MM.1S (cell line): Measurements from ENCODE around the gene ZNF333.
"Not testable (repeated sequence)": the region's sequence is repeated elsewhere in the genome, so short reads cannot be mapped to it uniquely, and the experiment has no call there.

Experiments used
- DNase-seq: peaks from one replicate; pipeline ENCODE4 v3.0.0-alpha.2; 2015
- H2AFZ ChIP-seq: fragments of 300-600 bp; sonication (generic); 2 replicates; pipeline ENCODE4 v1.6.0; 2016; ENCODE audit warnings: antibody characterized with exemption, low read length
- H3F3A ChIP-seq: fragments of 300-600 bp; sonication (generic); 2 replicates; pipeline ENCODE4 v1.6.1; 2016; ENCODE audit warnings: mild to moderate bottlenecking, antibody characterized with exemption, low read length, moderate library complexity, mixed read lengths; ENCODE audit not compliant: insufficient read depth
- H3K27ac ChIP-seq: fragments of 300-600 bp; sonication (generic); 2 replicates; pipeline ENCODE4 v1.5.1; 2016; ENCODE audit warnings: mild to moderate bottlenecking, low read length
- H3K27me3 ChIP-seq: fragments of 300-600 bp; sonication (generic); replicated peaks from 2 replicates; pipeline ENCODE4 v1.6.0; 2016; ENCODE audit warnings: low read length; ENCODE audit not compliant: insufficient read depth
- H3K36me3 ChIP-seq: fragments of 300-600 bp; sonication (generic); replicated peaks from 2 replicates; pipeline ENCODE4 v1.6.1; 2016; ENCODE audit warnings: mild to moderate bottlenecking, low read length, mixed read lengths; ENCODE audit not compliant: insufficient read depth
- H3K4me1 ChIP-seq: fragments of 300-600 bp; sonication (generic); 2 replicates; pipeline ENCODE4 v1.6.1; 2016; ENCODE audit warnings: low read length, mixed read lengths
- H3K4me2 ChIP-seq: fragments of 300-600 bp; sonication (generic); 2 replicates; pipeline ENCODE4 v1.6.0; 2016; ENCODE audit warnings: low read depth, low read length
- H3K4me3 ChIP-seq: fragments of 300-600 bp; sonication (generic); 2 replicates; pipeline ENCODE4 v1.5.1; 2016; ENCODE audit warnings: low read length, mixed read lengths
- H3K79me2 ChIP-seq: fragments of 300-600 bp; sonication (generic); 2 replicates; pipeline ENCODE4 v1.6.1; 2016; ENCODE audit warnings: mixed run types, low read length, mixed read lengths
- H3K9ac ChIP-seq: fragments of 300-600 bp; sonication (generic); 2 replicates; pipeline ENCODE4 v1.6.1; 2016; ENCODE audit warnings: low read length, mixed read lengths
- H3K9me2 ChIP-seq: fragments of 300-600 bp; sonication (generic); replicated peaks from 2 replicates; pipeline ENCODE4 v1.6.1; 2016; ENCODE audit warnings: mild to moderate bottlenecking, low read length, mixed read lengths; ENCODE audit not compliant: insufficient read depth
- H3K9me3 ChIP-seq: fragments of 300-600 bp; sonication (generic); replicated peaks from 2 replicates; pipeline ENCODE4 v1.6.1; 2016; ENCODE audit warnings: mild to moderate bottlenecking, low read length, mixed read lengths; ENCODE audit not compliant: insufficient read depth
- H4K20me1 ChIP-seq: fragments of 300-600 bp; sonication (generic); 2 replicates; pipeline ENCODE4 v1.6.1; 2016; ENCODE audit warnings: mild to moderate bottlenecking, low read length, moderate library complexity, mixed read lengths; ENCODE audit not compliant: insufficient read depth
- EZH2 ChIP-seq: fragments of 300-600 bp; sonication (generic); optimal IDR thresholded peaks from 2 replicates; pipeline ENCODE3; 2017; ENCODE audit warnings: low read depth, mild to moderate bottlenecking, antibody characterized with exemption, low read length, mixed read lengths
- EZH2phosphoT487 ChIP-seq: fragments of 300-600 bp; sonication (generic); IDR thresholded peaks from 2 replicates; pipeline ENCODE4 v1.6.1; 2018; ENCODE audit warnings: antibody characterized with exemption, low read length
- TF ChIP-seq, protein P1 (sequence below): fragments of 300-600 bp; sonication (generic); IDR thresholded peaks from 2 replicates; pipeline ENCODE4 v1.5.1; 2016; ENCODE audit warnings: antibody characterized with exemption, low read length, mixed read lengths

ZNF333 gene

GRCh38 chr19:14762111-14762510 lies 72.3 kb downstream of the ZNF333 start:
- Histone ChIP-seq H3K27ac (no peak overlapping the region), H3K79me2 (no peaks in the 10 kb centered on the region), H3K9ac (no peak overlapping the region), H3K4me2 (no peak overlapping the region), H3K4me3 (no peak overlapping the region), H3K36me3 (no peaks in the 10 kb centered on the region), H3F3A (no peaks in the 10 kb centered on the region), H3K27me3 (peaks cover 54% of the 10 kb centered on the region), H3K4me1 (no peaks in the 10 kb centered on the region), H2AFZ (no peak overlapping the region), H3K9me2 (no peaks in the 10 kb centered on the region), H4K20me1 (no peaks in the 10 kb centered on the region), H3K9me3 (no peaks in the 10 kb centered on the region)
- TF ChIP-seq, protein P1, sequence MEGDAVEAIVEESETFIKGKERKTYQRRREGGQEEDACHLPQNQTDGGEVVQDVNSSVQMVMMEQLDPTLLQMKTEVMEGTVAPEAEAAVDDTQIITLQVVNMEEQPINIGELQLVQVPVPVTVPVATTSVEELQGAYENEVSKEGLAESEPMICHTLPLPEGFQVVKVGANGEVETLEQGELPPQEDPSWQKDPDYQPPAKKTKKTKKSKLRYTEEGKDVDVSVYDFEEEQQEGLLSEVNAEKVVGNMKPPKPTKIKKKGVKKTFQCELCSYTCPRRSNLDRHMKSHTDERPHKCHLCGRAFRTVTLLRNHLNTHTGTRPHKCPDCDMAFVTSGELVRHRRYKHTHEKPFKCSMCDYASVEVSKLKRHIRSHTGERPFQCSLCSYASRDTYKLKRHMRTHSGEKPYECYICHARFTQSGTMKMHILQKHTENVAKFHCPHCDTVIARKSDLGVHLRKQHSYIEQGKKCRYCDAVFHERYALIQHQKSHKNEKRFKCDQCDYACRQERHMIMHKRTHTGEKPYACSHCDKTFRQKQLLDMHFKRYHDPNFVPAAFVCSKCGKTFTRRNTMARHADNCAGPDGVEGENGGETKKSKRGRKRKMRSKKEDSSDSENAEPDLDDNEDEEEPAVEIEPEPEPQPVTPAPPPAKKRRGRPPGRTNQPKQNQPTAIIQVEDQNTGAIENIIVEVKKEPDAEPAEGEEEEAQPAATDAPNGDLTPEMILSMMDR: no peak
- TF ChIP-seq EZH2phosphoT487 (no peak), EZH2 (no peak)
- no peak for DNase-seq

DNA sequence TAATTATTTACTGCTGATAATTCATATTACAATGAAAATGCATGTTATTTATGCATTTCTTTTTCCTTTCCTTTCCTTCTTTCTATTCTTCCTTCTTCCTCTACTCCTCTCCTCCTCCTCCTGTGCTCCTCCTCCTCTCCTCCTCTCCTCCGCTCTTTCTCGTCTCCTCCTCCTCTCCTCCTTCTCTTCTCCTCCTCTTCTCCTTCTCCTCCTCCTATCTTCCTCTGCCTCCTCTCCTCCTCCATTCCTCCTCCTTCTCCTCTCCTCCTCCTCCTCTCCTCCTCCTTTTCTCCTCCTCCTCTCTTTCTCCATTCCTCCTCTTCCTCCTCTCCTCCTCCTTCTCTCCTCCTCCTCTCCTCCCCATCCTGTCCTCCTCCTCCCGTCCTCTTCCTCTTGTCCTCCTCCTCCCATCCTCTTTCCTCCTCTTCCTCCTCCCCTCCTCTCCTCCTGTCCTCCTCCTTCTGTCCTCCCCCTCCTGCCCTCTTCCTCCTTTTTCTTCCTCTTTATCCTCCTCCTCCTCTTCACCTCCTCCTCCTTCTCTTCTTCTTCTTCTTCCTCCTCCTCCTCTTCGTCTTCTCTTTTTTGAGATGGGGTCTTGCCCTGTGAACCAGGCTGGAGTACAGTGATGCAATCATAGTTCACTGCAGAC lies 73.8 kb downstream of the ZNF333 start:
- no peaks in the 10 kb centered on the region for H3F3A ChIP-seq
- H3K27me3 ChIP-seq: peaks cover 53% of the 10 kb centered on the region
- no peaks in the 10 kb centered on the region for H3K79me2 ChIP-seq
- H3K9me3 ChIP-seq: no peaks in the 10 kb centered on the region
- H3K9me2 ChIP-seq: no peaks in the 10 kb centered on the region
- no peaks in the 10 kb centered on the region for H3K36me3 ChIP-seq
- DNase-seq: no peak
- TF ChIP-seq EZH2: no peak
- TF ChIP-seq, protein P1: no peak
- no peak for TF ChIP-seq EZH2phosphoT487
- H3K4me2 ChIP-seq: no peak overlapping the region
- H2AFZ ChIP-seq: no peak overlapping the region
- H3K27ac ChIP-seq: no peak overlapping the region
- H3K9ac ChIP-seq: no peak overlapping the region
- no peaks in the 10 kb centered on the region for H4K20me1 ChIP-seq
- H3K4me1 ChIP-seq: no peaks in the 10 kb centered on the region
- no peak overlapping the region for H3K4me3 ChIP-seq

DNA sequence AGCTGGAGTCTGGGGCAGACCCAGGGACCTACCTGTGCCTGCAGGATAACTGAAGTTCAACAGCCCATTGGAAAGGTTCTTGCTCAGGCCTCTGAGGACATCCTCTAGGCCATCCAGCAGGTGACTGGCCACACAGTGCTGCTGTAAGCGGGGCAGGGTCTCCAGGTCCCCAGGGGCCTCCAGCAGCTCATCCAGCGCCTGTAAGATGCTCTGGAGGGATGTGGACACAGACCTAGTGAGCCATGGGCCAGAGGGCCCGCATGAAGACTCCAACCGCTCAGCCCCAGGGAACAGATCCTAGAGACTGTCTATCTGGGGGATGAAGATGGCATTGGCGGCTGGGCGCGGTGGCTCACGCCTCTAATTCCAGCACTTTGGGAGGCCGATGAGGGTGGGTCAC lies 74.6 kb downstream of the ZNF333 start:
- no peaks in the 10 kb centered on the region for H3K9me3 ChIP-seq
- H3K36me3 ChIP-seq: no peaks in the 10 kb centered on the region

GRCh38 chr19:14765403-14765802 lies 75.6 kb downstream of the ZNF333 start:
- not testable (repeated sequence) for H3F3A ChIP-seq, H2AFZ ChIP-seq, H4K20me1 ChIP-seq, H3K9me2 ChIP-seq, DNase-seq, H3K9ac ChIP-seq, H3K4me2 ChIP-seq, H3K4me3 ChIP-seq, H3K4me1 ChIP-seq, H3K79me2 ChIP-seq, H3K9me3 ChIP-seq, H3K36me3 ChIP-seq, H3K27ac ChIP-seq
- H3K27me3 ChIP-seq: peaks cover 48% of the 10 kb centered on the region

More for the DNA sequence above, 74.6 kb downstream of the ZNF333 start:
- DNase-seq: no peak
- H3K9me2 ChIP-seq: no peaks in the 10 kb centered on the region
- no peaks in the 10 kb centered on the region for H3K4me1 ChIP-seq
- H3K27ac ChIP-seq: no peak overlapping the region
- H3K79me2 ChIP-seq: no peaks in the 10 kb centered on the region
- no peak for TF ChIP-seq EZH2
- TF ChIP-seq EZH2phosphoT487: no peak
- TF ChIP-seq, protein P1: no peak
- no peak overlapping the region for H3K4me3 ChIP-seq
- H3K27me3 ChIP-seq: peaks cover 47% of the 10 kb centered on the region
- H3F3A ChIP-seq: no peaks in the 10 kb centered on the region
- no peak overlapping the region for H3K4me2 ChIP-seq
- no peak overlapping the region for H3K9ac ChIP-seq
- no peaks in the 10 kb centered on the region for H4K20me1 ChIP-seq
- H2AFZ ChIP-seq: no peak overlapping the region

DNA sequence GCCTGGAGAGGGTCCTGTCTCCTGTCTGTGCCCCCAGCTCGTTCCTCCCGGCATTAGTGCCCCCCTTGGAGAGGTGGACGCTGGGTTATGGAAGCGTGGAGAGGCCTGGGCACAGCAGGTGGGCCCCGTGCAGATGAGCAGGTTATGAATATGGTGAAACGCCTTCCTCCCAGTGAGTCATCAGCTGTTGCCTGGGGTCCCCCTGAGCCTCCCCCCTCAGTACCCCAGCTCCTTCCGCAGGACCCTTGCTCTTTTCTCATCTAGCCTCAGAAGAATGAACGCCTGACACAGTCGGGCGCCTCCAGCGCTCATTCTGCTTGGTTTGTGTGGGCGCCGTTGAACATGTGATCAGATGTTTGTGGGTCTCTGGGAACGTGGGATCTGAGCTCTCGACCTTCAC lies 76.0 kb downstream of the ZNF333 start:
- not testable (repeated sequence) for H3K27ac ChIP-seq, H3K79me2 ChIP-seq, H3K9ac ChIP-seq, H3K36me3 ChIP-seq, H3K4me3 ChIP-seq, H2AFZ ChIP-seq, DNase-seq, H3K9me2 ChIP-seq, H3K4me2 ChIP-seq, H3F3A ChIP-seq, H4K20me1 ChIP-seq, H3K4me1 ChIP-seq, H3K9me3 ChIP-seq
- H3K27me3 ChIP-seq: peaks cover 43% of the 10 kb centered on the region
